GM19193 (cell line): ENCODE measurements around the gene PRSS12.

Experiments used
- POLR2A ChIP-seq: IDR thresholded peaks from 4 replicates; pipeline ENCODE4 v1.6.1; 2011; ENCODE audit not compliant: insufficient read depth, insufficient read length; ENCODE audit errors: extremely low read depth

Gene PRSS12

DNA sequence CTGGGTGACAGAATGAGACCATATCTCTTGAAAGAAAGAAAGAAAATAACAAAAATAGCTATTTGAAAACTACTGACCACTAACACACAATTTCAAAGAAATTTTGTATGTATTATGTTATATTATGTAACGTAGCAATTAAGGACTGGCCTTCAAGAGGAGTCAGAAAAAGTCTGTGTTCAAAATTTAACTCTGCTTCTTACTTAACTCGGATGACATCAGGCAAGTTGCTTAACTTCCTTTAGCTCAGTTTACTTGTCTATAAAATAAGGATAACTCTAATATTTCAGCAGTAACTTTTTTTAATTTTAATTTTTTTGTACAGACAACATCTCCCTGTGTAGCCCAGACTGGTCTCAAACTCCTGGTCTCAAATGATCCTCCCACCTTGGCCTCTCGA is 14.6 kb upstream of the PRSS12 start:
- no peak for TF ChIP-seq POLR2A

DNA sequence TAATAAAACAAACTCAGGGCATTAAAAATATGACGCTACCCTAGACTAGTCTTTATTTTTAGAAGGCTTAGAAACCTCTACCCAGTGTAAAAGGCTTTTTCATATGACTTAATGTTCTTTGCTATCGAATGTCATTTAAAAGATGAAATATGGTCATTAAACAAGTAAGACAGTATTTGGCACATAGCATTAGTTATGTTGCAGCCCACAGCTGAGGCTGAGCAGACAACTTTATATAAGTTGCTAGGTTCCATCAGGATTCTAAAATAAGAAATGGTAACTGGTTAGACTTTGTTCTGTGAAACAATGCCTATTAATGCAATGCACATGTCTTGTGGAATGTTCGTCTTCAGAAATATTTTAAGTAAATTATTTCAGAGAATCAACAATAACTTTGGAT is 10.4 kb upstream of the PRSS12 start:
- TF ChIP-seq POLR2A, result no peak

DNA sequence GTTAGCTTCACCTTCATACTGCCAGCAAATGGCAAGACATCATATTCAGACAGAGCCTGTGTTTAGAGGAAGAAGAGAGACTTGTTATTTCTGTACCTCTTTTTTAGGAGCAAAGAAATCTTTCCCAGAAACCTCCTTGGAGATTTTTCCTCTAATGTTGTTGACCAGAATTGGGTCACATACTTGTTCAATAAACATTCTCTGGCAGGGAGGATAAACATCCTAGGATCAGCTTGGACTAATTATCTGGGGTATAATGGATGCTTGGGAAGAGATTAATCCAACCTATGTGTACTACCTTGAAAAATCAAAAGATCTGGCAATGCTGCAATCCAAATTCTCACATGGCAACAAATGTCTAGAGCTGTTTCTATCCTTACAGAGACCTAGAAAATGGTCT is 8.4 kb upstream of the PRSS12 start:
- no peak for TF ChIP-seq POLR2A

DNA sequence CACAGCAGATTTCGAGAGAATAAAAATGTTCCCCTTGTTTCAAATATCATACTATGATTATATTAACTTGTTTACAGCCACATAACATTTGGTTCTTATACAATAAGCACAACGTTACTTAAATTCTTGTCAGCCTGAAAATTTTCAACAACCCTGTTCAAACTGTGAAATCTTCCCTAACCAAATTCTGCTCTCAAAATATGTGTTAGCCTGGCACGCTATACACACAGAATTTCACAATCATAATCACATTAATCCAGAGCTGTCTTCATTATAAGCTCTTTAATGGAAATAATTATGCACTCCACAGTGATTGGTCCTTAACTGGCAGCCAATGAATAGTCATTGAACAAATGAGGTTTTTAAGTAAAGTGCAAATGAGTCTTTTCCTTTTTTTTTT is 7.3 kb upstream of the PRSS12 start:
- TF ChIP-seq POLR2A, result no peak

DNA sequence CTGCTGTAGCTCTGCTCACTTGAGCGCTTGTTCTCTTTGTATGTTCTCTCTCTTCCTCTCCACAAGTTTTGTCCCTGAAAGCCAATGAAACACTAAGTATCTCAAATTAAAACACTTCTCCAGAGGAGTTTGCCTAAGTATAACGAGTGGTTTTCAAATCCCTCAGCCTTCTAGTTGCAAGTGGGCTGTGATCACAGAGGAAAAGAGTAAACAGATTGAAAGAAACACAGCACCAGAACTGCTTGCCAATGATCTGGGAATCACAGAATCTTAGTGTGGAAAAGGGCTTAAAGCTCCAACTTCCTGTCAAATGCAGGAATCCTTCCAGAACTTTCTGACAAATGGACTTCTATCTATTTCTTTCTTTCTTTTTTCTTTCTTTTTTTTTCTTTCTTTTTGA is 4.8 kb upstream of the PRSS12 start:
- TF ChIP-seq POLR2A, result no peak

DNA sequence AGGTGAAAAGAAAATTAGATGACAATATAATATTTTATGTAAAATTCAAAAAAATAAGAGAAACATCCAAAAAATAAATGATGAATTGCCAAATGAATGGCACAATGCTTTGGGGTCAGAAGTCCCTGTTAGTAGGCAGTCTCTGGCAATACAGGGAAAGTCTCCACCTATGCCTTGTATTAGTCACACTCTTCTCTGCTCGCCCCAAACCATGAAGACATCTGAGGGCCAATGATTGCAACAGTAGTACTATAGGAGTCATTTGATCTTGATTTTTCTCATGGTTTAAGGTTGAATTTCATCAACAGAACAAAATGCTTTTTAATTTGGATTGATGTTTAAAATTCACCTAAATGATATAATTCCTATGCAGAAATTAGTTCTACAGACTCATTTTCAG is 3.9 kb upstream of the PRSS12 start:
- no peak for TF ChIP-seq POLR2A

DNA sequence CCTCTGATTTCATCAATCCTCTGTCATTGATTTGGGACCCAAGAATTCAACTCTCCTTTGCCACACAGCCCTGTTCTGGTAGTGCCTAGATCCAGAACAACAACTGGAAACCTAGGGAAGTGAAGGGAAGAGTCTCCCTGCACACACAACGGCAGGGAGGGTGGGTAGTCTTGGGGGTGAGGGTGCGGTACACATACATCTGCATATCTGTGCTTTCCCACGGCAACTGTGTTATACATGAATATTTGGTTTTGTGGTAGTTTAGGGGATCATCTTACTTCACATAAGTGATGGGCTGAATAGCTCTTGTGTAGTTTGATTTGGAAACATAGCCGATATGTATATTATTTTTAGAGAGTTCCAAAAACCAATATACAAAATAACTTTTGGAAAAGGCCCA is 3.3 kb upstream of the PRSS12 start:
- no peak for TF ChIP-seq POLR2A

DNA sequence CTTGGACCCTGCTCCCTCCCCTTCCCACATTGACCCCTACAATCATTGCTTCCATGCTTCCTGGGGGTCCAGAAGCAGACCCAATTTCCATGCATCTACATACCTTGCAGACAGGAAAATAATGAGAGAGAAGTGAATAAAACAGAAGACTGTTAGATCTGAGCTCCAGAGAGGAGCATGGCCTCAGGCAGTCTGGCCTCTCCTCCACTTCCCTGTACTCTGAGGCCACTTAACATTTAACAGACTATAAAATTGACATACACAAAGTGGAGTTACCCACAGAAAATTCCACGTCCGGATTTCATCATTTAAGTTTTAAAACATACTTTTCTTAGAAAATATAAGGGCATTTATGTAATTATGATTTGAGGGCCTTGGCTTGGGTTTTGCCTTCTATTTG is 2.1 kb upstream of the PRSS12 start:
- no peak for TF ChIP-seq POLR2A

DNA sequence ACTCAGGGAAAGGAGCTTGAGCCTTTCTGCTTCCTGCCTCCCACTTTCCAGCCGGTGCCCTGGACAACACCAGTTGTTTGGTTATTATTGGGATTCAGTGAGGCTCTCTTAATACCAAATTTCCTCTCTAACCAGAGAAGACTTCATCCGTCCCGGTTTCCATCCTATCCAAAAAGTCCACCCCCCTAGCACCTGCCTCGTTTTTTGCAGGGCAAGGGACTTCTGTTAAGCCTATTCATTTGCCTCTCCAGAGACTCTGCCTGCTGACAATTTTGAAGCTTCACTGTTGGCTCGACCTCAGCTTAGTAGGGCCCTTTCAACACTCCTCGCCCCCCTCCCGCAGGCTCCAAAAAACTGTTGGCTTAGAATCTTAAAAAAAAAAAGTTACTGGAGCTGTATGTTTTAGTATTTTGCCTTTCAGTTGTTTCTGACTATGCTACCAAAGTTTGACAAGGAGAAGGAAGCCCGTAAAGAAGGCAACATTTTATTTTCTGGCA is 779 bp upstream of the PRSS12 start:
- TF ChIP-seq POLR2A, result no peak

DNA sequence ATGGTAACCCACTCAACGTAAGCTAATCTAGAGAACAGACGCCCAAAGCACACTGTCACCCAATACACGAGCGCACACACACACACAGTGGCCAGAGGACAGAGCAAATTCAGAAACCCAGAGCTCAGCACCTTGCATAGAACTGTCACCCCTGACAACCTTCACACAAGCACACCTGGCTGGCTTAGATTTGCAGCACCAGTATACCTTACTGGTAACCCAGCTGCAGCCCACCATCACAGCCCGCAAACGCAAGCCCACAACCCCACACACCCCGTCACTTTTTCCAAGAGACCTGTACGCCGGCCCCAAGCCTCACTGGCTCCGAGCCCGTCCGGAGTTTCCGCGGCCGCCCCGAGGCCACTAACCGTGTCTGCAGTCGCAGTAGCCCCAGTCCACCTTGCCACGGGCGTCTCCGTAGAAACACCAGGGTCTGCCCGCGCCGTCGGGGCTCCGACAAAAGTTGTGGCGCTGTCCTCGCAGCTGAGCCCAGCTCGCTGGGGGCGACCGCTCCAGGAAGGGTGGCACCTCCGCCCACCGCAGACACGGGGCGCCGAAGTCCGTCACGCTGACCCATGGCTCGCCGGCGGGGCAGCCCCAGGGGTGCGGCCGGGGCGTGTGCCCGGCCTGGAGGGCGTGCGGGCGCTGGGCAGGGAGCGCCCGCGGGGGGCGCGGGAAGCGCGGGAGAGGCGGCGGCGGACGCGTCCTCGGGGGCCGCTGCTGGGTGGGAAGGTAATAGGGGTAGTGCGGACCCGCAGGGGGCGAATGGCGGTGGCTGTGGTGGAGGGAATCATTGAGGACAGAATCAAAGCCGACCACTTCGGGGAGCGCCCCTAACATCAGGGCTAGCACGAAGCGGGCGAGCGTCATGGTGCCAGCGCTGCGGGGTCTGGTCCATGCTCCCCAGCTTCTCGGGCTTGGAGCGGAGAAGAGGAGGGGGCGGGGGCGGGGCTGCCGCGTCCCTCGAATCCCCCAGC is 664 bp downstream of the PRSS12 start:
- TF ChIP-seq POLR2A, result no peak

DNA sequence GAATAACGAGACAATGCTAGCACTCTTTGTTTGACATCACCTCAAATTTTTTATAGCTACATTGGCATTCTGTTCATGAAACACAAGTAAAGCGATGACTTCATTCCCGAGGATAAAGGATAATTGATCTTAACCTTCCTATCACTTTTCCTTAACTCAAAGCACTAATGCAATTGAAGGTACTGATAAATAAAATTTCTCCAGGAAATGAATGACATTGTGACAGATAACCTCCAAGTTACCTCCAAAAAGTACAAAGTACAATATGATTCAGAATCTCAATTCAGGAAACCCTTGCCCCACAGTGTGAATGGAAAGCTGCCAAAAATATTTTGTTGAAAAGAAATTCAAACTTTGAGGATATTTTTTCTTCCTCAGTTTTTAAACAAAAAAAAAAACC is 1.8 kb downstream of the PRSS12 start:
- TF ChIP-seq POLR2A, result no peak

DNA sequence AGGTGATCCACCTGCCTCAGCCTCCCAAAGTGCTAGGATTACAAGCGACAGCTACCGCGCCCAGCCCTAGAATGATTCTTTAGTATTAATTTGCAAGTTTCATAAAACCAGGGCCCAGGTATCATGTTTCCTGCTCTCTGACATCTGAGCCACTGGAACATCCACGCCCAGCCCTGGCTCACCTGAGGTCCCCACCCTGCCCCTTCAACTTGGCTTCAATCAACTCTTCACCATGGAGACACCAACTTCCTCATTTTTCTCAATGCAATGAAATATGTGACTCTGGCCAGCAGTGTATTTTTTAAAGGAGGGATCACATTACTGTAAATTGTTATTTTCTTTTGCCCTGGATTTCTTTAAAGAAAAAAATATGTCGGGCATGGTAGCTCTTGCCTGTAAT is 3.9 kb downstream of the PRSS12 start:
- TF ChIP-seq POLR2A, result no peak

DNA sequence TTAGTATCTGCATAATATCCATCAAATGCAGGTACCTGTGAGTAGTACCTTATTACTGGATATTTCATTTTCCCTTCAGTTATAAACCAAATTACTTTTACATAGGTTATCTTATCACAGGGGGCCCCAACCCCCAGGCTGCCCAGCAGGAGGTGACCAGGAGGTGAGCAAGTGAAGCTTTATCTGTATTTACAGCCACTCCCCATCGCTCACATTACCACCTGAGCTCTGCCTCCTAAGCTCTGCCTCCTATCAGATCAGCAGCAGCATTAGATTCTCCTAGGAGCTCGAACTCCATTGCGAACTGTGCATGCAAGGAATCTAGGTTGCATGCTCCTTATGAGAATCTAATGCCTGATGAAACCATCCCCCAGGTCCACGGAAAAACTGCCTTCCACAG is 6.3 kb downstream of the PRSS12 start:
- TF ChIP-seq POLR2A, result no peak

DNA sequence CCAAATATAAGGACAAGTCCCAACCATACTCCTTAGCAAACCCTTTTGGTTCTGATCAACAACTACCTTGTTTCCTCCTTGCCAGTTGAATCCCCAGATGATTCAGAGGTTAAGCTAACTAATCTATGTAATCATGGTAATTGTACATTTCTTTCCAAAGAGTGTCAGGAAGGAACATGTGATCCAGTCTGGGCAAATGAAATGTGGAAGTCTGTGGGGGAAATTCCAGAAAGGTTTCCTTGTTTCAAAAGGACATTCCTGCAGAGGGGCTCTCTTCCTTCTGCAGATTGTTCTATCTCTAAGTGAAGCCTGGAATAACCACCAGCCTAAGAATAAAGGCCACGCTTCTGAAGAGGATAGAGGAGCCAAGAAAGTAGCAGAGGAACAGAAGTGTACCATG is 7.0 kb downstream of the PRSS12 start:
- TF ChIP-seq POLR2A, result no peak

DNA sequence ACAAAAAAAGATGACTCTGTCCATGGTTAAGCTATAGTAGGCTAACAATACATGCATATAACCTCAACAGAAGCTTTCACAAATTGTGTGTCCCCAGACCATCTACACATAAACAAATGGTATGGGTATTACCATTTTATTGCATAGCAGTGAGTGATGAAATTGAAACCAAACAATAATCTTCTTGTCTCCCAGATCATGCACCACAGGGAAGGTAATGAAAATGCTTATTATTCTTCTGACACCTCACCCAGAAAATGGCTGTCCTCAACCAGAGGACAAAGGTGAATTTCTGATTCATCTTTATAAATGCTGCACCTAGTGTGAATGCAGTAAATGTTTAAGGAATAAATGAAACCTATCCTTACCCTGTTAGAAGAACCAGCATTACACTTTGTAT is 8.0 kb downstream of the PRSS12 start:
- TF ChIP-seq POLR2A, result no peak

DNA sequence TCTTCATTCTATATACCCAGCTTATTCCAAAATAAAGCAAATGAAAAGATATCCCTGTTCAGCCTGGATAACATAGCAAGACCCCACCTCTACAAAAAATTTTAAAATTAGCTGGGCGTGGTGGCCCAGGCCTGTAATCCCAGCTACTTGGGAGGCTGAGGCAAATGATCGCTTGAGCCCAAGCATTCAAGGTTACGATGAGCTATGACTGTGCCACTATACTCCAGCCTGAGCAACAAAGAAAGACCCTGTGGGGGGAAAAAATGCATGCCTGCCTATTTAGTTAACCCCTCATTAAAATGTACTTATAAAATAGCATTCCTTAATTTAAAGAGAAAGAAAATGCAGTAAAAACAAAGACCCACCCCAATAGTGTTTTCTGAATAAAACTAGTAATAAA is 9.3 kb downstream of the PRSS12 start:
- no peak for TF ChIP-seq POLR2A
